ENCODE data around the gene ESPN.
"Not testable (repeated sequence)": the region's sequence is repeated elsewhere in the genome, so short reads cannot be mapped to it uniquely, and the experiment has no call there.

ESPN gene

GRCh38 chr1:6410248-6410893 is 14.2 kb upstream of the ESPN start:
- no peak for DNase-seq

GRCh38 chr1:6412896-6413295 is 11.7 kb upstream of the ESPN start:
- no peak for DNase-seq

- no peak for DNase-seq
Observed at GRCh38 chr1:6414443-6414844, 10.1 kb upstream of the ESPN start.

- DNase-seq, result no peak
Observed at GRCh38 chr1:6414881-6415626, 9.5 kb upstream of the ESPN start.

GRCh38 chr1:6416295-6416656 is 8.3 kb upstream of the ESPN start:
- DNase-seq, result no peak

GRCh38 chr1:6416906-6417305 is 7.7 kb upstream of the ESPN start:
- no peak for DNase-seq

GRCh38 chr1:6417961-6418667 is 6.5 kb upstream of the ESPN start:
- DNase-seq, result no peak

- no peak for DNase-seq
Observed at GRCh38 chr1:6418668-6419396, 5.7 kb upstream of the ESPN start.

- no peak for DNase-seq
Observed at GRCh38 chr1:6419397-6419803, 5.2 kb upstream of the ESPN start.

GRCh38 chr1:6419804-6420453 is 4.6 kb upstream of the ESPN start, which contains the start of gene HES2:
HES2 (minus strand) TSS chr1:6419919; CDS start chr1:6419820, 99 bp downstream.
- DNase-seq, result no peak

GRCh38 chr1:6420454-6421042 is 4.0 kb upstream of the ESPN start:
- no peak for DNase-seq

- no peak for DNase-seq
Observed at GRCh38 chr1:6421266-6421665, 3.3 kb upstream of the ESPN start.

GRCh38 chr1:6423321-6423999 is 1.1 kb upstream of the ESPN start:
- peak; percentile 31 to 48 for DNase-seq

GRCh38 chr1:6424000-6424565 is 493 bp upstream of the ESPN start:
- DNase-seq, result no peak

GRCh38 chr1:6425658-6426057 is 1.1 kb downstream of the ESPN start:
- DNase-seq, result no peak

GRCh38 chr1:6426277-6426971 is 1.8 kb downstream of the ESPN start:
- DNase-seq, result no peak

- no peak for DNase-seq
Observed at GRCh38 chr1:6426972-6427350, 2.4 kb downstream of the ESPN start.

- DNase-seq, result no peak
Observed at GRCh38 chr1:6427441-6428390, 3.1 kb downstream of the ESPN start.

- not testable (repeated sequence) for DNase-seq
Observed at GRCh38 chr1:6428453-6428852, 3.9 kb downstream of the ESPN start.
